ENCODE measurements around the gene CNDP1. TPM values are rescaled to one million over a fixed set of nuclear protein-coding genes. Genes with fewer than 3 reads are reported as not detected.

The CNDP1 gene
- total RNA-seq, 6 experiments from 2014 or later = not detected

DNA sequence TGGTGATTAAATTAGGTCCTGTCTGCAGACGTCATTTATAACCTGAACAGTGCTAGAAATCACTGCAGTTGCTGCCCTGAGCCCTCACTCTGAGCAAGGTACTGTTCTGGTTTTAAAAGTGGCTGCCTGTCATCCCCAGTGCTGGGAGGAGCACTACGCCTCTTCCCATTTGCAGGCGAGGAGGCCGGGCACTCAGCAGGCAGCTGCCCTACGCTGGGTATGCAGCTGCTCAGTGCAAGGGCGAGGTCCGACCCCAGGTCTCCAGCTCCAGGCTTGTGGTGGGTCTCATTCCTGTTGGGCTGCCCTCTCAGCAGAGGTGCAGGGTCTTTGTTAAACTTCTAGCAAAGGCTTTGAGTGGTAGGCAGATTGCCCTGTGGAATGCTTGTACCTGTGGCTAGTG, 22.5 kb upstream of the CNDP1 start:
- Mint-ChIP-seq H3K9me3 (no peaks in the 10 kb centered on the region), H3K4me1 (ENCODE audit: low read depth) (peaks cover 2% of the 10 kb centered on the region; the same call in 1 of the 2 replicates), H3K27me3 (ENCODE audit: insufficient read depth) (peaks cover 2% of the 10 kb centered on the region), H3K36me3 (ENCODE audit: low read depth) (peaks cover 12% of the 10 kb centered on the region), H3K27ac (no peak overlapping the region), H3K4me3 (no peak overlapping the region)
- no peak for DNase-seq
- TF ChIP-seq, protein P1, sequence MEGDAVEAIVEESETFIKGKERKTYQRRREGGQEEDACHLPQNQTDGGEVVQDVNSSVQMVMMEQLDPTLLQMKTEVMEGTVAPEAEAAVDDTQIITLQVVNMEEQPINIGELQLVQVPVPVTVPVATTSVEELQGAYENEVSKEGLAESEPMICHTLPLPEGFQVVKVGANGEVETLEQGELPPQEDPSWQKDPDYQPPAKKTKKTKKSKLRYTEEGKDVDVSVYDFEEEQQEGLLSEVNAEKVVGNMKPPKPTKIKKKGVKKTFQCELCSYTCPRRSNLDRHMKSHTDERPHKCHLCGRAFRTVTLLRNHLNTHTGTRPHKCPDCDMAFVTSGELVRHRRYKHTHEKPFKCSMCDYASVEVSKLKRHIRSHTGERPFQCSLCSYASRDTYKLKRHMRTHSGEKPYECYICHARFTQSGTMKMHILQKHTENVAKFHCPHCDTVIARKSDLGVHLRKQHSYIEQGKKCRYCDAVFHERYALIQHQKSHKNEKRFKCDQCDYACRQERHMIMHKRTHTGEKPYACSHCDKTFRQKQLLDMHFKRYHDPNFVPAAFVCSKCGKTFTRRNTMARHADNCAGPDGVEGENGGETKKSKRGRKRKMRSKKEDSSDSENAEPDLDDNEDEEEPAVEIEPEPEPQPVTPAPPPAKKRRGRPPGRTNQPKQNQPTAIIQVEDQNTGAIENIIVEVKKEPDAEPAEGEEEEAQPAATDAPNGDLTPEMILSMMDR (IDR thresholded peaks at IDR 0.05) = no peak

DNA sequence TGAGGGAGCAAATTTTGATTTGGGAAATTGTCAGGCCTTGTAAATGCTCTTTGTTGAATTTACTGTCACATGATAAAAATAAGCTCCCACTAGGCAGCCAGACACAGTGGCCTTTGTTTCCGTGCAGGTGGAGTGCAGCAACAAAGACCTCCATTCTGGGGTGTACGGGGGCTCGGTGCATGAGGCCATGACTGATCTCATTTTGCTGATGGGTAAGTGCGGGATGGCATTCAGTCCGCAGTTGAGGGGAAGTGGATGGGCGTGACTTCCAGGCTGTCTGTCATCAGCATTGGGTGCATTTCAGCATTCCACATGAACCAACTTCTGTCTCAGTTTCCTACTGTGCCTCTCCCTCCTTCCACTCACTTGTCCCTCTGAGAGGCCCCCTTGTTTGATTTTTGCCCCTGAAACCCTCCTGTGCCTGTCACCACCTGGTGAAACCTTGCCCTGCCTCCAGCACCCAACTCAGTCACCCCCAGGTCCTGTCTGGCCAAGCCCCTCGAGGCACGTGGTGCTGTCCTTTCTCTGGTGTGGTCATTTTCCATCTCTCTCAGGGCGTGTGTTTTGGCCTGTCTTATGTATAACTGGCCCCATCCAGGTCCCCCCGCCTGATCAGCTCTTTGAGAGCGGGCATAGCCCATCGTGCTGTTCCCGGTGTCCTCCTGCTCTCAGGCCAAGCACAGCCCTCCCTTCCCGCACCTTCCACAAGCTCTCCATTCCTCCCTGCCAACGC, 21.8 kb upstream of the CNDP1 start:
- H3K27ac Mint-ChIP-seq = no peak overlapping the region
- H3K4me1 Mint-ChIP-seq (ENCODE audit: low read depth) = no peaks in the 10 kb centered on the region
- H3K9me3 Mint-ChIP-seq = no peaks in the 10 kb centered on the region
- peaks cover 2% of the 10 kb centered on the region; the same call in 1 of the 2 replicates for H3K27me3 Mint-ChIP-seq (ENCODE audit: insufficient read depth)
- TF ChIP-seq, protein P1 (IDR thresholded peaks at IDR 0.05) = no peak
- no peak overlapping the region for H3K4me3 Mint-ChIP-seq
- no peak for DNase-seq
- peaks cover 8% of the 10 kb centered on the region for H3K36me3 Mint-ChIP-seq (ENCODE audit: low read depth)

DNA sequence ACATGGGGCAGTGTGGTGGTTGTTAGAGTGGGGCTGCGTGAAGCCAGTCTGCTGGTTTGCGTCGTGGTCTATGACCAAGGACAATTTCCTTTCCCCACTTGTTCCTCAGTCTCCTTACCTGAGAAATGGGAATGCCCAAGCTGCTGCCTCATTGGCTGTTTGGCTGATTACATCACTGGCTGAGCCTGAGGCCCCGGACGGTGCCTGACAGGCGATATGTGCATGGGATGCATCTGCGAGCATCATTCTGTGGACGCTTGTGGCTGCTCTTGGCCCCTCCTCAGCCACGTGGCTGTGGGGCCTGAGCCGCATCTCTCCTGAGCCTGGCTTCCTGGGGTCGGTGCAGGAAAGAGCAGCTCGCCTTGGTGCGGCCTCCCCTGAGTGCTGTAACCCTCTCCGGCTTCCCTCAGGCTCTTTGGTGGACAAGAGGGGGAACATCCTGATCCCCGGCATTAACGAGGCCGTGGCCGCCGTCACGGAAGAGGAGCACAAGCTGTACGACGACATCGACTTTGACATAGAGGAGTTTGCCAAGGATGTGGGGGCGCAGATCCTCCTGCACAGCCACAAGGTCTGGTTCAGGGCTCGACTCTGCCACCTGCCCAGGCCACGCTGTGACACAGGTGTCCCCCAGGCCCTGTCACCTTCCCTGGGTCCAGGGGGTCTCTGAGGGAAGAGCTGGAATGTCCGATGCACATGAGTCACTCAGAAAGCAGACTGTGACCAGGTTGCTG, 21.0 kb upstream of the CNDP1 start:
- TF ChIP-seq, protein P1 (IDR thresholded peaks at IDR 0.05) = no peak
- Mint-ChIP-seq H3K27me3 (ENCODE audit: insufficient read depth) (peaks cover 2% of the 10 kb centered on the region; the same call in 1 of the 2 replicates), H3K4me1 (ENCODE audit: low read depth) (no peaks in the 10 kb centered on the region), H3K4me3 (no peak overlapping the region), H3K9me3 (no peaks in the 10 kb centered on the region), H3K27ac (no peak overlapping the region), H3K36me3 (ENCODE audit: low read depth) (peaks cover 6% of the 10 kb centered on the region)
- no peak for DNase-seq

GRCh38 chr18:74513883-74514205, 20.5 kb upstream of the CNDP1 start:
- Mint-ChIP-seq H3K4me3 (no peak overlapping the region), H3K27me3 (ENCODE audit: insufficient read depth) (no peaks in the 10 kb centered on the region), H3K9me3 (no peaks in the 10 kb centered on the region), H3K4me1 (ENCODE audit: low read depth) (no peaks in the 10 kb centered on the region), H3K36me3 (ENCODE audit: low read depth) (peaks cover 6% of the 10 kb centered on the region), H3K27ac (no peak overlapping the region)
- no peak for DNase-seq
- TF ChIP-seq, protein P1 (IDR thresholded peaks at IDR 0.05) = no peak

DNA sequence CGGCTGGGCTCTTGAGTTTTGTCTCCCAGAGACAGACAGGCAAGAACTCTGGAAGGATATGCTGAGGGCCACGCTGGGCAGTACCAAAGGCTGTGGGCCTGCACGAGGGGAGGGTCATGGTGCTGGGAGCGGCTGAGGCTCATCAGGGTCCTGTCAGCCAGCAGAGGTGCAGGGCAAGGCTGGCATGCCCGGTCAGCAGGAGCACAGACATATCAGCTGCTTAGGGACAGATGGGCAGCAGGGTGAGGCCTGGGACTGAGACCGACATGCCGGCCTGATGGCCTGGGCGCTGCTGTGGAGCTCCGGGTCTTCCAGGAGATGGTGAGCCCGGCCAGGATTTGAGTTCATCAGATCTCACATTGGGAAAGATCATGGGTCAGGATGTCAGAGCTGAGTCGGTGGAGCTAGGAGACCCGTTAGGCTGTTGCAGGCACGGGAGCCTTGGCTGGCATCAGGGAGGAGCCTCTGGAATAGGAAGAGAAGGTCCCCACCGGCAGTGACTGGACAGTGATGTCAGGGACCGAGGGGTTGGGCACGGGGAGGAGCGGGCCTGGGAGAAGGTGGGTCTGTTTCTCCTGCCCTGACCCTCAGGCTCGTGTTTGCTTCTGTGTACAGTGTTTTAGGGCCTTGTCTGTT, 19.3 kb upstream of the CNDP1 start:
- no peaks in the 10 kb centered on the region for H3K9me3 Mint-ChIP-seq
- TF ChIP-seq, protein P1 (IDR thresholded peaks at IDR 0.05) = no peak
- no peak overlapping the region for H3K27ac Mint-ChIP-seq
- no peaks in the 10 kb centered on the region for H3K4me1 Mint-ChIP-seq (ENCODE audit: low read depth)
- no peak overlapping the region for H3K4me3 Mint-ChIP-seq
- H3K36me3 Mint-ChIP-seq (ENCODE audit: low read depth) = peaks cover 16% of the 10 kb centered on the region
- H3K27me3 Mint-ChIP-seq (ENCODE audit: insufficient read depth) = no peaks in the 10 kb centered on the region
- no peak for DNase-seq

Data from HFFc6 (cell line).